Osteocyte (in vitro differentiated cells): ENCODE measurements around the gene IYD. TPM values are rescaled to one million over a fixed set of nuclear protein-coding genes. Genes with fewer than 3 reads are reported as not detected.

Experiments
- DNase-seq: peaks from one replicate; pipeline ENCODE4 v3.0.0; 2021; ENCODE audit warnings: mixed read lengths; ENCODE audit not compliant: unreplicated experiment; ENCODE audit errors: extremely low spot score
- H3K27ac Mint-ChIP-seq: one replicate; pipeline ENCODE4 v1.8.0; 2021; ENCODE audit warnings: mild to moderate bottlenecking, mixed read lengths; ENCODE audit not compliant: unreplicated experiment
- H3K27me3 Mint-ChIP-seq: one replicate; pipeline ENCODE4 v1.8.0; 2021; ENCODE audit warnings: mixed read lengths; ENCODE audit not compliant: unreplicated experiment
- H3K36me3 Mint-ChIP-seq: one replicate; pipeline ENCODE4 v1.8.0; 2021; ENCODE audit warnings: mixed read lengths; ENCODE audit not compliant: unreplicated experiment
- H3K4me1 Mint-ChIP-seq: one replicate; pipeline ENCODE4 v1.8.0; 2021; ENCODE audit warnings: mixed read lengths; ENCODE audit not compliant: unreplicated experiment
- H3K4me3 Mint-ChIP-seq: one replicate; pipeline ENCODE4 v1.8.0; 2021; ENCODE audit warnings: mild to moderate bottlenecking, moderate library complexity, mixed read lengths; ENCODE audit not compliant: unreplicated experiment
- H3K9me3 Mint-ChIP-seq: one replicate; pipeline ENCODE4 v1.8.0; 2021; ENCODE audit warnings: mixed read lengths; ENCODE audit not compliant: unreplicated experiment
- total RNA-seq: library from RNA; stranded (reverse); gene quantifications from 2 replicates; pipeline ENCODE4 v1.2.1, GENCODE V29; 2021
- TF ChIP-seq, protein P1 (sequence below): fragments of 200-600 bp; sonication (generic); IDR thresholded peaks from 2 replicates; pipeline ENCODE4 v1.5.0; 2021; ENCODE audit warnings: antibody characterized with exemption, mild to moderate bottlenecking, moderate library complexity

IYD gene
- total RNA-seq, 1 donor from 2014 or later, result not detected

DNA sequence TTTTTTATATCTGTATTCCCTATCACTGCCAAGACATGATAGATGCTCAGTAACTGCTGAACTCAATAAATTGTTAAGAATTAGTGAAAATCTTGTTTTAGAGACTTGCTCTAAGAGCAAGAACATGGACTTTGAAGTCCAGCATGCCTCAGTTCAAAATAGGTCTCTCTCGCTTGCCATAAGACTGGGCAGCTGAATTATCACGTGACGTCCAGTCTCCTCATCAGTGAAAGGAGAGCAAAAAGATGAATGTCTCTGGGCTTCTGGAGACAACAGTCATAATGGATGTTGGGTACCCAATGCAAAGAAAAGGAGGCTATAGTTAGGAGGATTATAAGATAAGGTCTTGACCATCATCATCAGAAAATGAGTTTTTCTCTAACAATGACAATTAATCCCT is 82.1 kb downstream of the IYD start:
- TF ChIP-seq, protein P1, sequence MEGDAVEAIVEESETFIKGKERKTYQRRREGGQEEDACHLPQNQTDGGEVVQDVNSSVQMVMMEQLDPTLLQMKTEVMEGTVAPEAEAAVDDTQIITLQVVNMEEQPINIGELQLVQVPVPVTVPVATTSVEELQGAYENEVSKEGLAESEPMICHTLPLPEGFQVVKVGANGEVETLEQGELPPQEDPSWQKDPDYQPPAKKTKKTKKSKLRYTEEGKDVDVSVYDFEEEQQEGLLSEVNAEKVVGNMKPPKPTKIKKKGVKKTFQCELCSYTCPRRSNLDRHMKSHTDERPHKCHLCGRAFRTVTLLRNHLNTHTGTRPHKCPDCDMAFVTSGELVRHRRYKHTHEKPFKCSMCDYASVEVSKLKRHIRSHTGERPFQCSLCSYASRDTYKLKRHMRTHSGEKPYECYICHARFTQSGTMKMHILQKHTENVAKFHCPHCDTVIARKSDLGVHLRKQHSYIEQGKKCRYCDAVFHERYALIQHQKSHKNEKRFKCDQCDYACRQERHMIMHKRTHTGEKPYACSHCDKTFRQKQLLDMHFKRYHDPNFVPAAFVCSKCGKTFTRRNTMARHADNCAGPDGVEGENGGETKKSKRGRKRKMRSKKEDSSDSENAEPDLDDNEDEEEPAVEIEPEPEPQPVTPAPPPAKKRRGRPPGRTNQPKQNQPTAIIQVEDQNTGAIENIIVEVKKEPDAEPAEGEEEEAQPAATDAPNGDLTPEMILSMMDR, result no peak
- H3K36me3 Mint-ChIP-seq, result no peaks in the 10 kb centered on the region
- peaks cover 12% of the 10 kb centered on the region for H3K27me3 Mint-ChIP-seq
- H3K4me3 Mint-ChIP-seq, result no peak overlapping the region
- DNase-seq, result no peak
- H3K27ac Mint-ChIP-seq, result no peak overlapping the region
- no peaks in the 10 kb centered on the region for H3K9me3 Mint-ChIP-seq
- peaks cover 3% of the 10 kb centered on the region for H3K4me1 Mint-ChIP-seq

DNA sequence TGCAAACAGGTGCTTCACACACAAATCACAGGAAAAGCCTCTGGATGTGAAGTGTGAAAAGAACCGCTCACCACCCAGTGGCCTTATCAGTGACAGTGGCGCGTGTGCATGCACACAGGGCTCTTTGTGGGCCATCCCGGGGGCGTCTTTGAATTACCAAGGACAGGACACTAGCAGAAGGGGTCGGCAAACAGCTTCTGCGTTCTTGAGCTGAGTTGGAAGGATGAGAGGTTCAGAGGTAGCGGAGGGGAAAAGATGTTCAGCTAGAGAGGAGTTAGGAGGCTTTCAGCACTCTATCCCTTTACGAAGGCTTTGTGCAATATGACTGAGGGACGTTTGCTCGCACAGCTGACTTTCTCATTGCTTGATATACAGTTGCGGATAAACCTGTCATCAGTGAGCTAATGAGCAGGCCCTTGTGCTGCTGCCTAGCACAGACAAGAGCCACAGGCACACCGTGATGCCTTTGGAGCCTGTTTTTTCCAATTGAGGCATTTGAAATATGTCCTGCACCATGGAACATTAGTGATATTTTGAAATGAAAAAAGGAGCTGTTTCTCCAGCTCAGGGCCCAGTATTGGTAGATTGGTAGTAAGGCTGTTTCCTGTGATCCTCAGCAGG is 83.1 kb downstream of the IYD start:
- H3K4me3 Mint-ChIP-seq, result no peak overlapping the region
- H3K27ac Mint-ChIP-seq, result no peak overlapping the region
- H3K4me1 Mint-ChIP-seq, result peaks cover 3% of the 10 kb centered on the region
- TF ChIP-seq, protein P1, result no peak
- H3K36me3 Mint-ChIP-seq, result no peaks in the 10 kb centered on the region
- no peaks in the 10 kb centered on the region for H3K9me3 Mint-ChIP-seq
- DNase-seq, result no peak
- H3K27me3 Mint-ChIP-seq, result peaks cover 8% of the 10 kb centered on the region

DNA sequence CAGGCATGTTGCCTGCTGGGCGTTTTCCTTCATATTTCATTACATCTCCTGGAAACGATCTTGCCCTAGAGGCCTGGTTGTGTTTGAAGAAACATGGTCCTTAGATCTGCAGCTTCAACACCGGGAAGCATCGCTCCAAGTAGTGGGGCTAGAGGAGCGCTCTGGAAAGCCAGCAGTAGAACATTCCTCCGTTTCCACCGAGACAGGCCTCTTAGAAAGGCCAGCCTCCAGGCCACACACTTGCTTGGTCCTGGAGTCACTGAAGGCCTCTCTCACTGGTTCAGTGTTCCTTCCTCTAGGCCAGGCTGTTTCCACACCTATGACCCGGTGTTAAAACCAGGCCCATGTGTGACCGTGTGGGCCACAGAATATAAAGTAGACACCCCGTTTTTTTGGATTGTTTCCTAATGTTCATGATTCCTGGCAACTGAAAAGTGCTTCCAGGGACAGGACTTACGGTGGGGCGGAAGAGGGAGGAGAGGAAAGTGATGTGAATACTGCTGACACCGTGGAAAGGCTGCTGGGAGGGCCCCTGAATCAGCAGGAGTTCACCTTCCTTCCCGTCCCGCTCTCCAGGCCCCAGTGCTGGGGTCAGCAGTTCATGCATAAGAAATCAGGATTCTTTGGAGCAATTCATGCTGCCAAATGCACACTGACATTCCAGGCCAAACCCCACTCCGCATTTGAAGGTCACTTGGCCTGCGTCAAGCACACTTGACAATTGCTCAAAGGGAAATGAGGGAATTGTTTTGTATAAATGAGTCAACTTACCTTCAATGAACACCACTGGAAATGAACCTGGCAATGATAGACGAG is 83.8 kb downstream of the IYD start:
- Mint-ChIP-seq H3K27ac (no peak overlapping the region), H3K4me3 (no peak overlapping the region), H3K4me1 (peaks cover 3% of the 10 kb centered on the region), H3K36me3 (no peaks in the 10 kb centered on the region), H3K27me3 (peaks cover 8% of the 10 kb centered on the region), H3K9me3 (no peaks in the 10 kb centered on the region)
- TF ChIP-seq, protein P1, result no peak
- DNase-seq, result no peak

DNA sequence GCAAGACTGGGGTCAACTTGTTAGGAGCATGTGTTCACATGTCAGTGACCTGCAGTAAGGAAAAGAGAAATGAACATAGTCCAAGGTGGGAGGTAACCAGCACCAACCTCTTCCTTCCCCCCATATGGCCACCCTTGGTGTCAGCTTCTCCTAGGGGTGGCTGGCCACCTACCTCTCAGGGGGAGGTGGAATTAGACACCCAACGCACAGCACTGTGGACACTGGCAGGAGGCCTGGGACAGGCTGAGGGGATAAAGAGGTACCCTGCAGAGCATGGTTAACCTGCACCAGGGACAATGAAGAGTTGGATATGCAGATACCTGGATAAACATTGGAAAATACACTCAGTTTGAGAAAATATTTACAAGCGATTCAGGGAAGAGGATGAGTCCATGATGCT is 84.5 kb downstream of the IYD start:
- Mint-ChIP-seq H3K9me3 (no peaks in the 10 kb centered on the region), H3K4me1 (peaks cover 3% of the 10 kb centered on the region), H3K36me3 (no peaks in the 10 kb centered on the region), H3K27ac (no peak overlapping the region), H3K4me3 (no peak overlapping the region), H3K27me3 (peaks cover 9% of the 10 kb centered on the region)
- TF ChIP-seq, protein P1, result no peak
- DNase-seq, result no peak

Other genes with a start within 250 kb of the IYD start
- 0.46 and 0.60 TPM in 2 replicates for gene PPP1R14C, start 226.0 kb upstream of the IYD start, total RNA-seq
- gene PLEKHG1, start 230.9 kb downstream of the IYD start, total RNA-seq, result 3.3 and 4.3 TPM in 2 replicates